Measurements from ENCODE around the gene ACOT7. TPM values are rescaled to one million over a fixed set of nuclear protein-coding genes. Genes with fewer than 3 reads are reported as not detected.

The ACOT7 gene
- total RNA-seq, 1 donor from 2014 or later, result 12.7 TPM

DNA sequence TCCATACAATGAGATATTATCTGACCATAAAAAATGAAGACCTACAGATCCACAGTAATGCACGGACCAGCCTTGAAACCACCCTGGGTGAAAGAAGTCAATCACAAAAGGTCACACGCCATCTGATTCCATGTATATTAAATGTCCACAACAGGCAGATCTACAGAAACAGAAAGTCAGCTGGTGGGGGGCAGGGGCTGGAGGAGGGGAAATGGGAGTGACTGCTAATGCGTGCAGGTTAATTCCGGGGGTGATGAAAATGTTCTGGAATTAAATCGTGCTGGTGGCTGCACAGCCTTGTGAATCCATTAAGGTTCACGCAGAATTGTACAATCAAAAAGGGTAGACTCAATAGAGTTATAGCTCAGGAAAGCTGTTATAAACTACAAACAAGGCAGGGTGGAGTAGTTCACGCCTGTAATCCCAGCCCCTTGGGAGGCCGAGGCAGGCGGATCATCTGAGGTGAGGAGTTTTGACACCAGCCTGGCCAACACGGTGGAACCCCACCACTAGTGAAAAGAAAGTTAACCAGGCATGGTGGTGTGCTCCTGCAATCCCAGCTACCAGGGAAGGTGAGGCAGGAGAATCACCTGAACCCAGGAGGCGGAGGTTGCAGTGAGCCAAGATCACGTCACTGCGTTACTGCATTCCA is 32.3 kb downstream of the ACOT7 start:
- H3K4me1 Mint-ChIP-seq, result peaks cover 26% of the 10 kb centered on the region
- TF ChIP-seq, protein P1, sequence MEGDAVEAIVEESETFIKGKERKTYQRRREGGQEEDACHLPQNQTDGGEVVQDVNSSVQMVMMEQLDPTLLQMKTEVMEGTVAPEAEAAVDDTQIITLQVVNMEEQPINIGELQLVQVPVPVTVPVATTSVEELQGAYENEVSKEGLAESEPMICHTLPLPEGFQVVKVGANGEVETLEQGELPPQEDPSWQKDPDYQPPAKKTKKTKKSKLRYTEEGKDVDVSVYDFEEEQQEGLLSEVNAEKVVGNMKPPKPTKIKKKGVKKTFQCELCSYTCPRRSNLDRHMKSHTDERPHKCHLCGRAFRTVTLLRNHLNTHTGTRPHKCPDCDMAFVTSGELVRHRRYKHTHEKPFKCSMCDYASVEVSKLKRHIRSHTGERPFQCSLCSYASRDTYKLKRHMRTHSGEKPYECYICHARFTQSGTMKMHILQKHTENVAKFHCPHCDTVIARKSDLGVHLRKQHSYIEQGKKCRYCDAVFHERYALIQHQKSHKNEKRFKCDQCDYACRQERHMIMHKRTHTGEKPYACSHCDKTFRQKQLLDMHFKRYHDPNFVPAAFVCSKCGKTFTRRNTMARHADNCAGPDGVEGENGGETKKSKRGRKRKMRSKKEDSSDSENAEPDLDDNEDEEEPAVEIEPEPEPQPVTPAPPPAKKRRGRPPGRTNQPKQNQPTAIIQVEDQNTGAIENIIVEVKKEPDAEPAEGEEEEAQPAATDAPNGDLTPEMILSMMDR (IDR thresholded peaks at IDR 0.05), result no peak
- intact Hi-C loops (cut with micrococcal nuclease), result no loop called here
- no peak overlapping the region for H3K27ac Mint-ChIP-seq
- H3K9me3 Mint-ChIP-seq, result no peaks in the 10 kb centered on the region
- ATAC-seq (ENCODE audit: low read depth), result no peak
- DNase-seq, result no peak
- POLR2A ChIA-PET, result no interaction called here
- H3K4me3 Mint-ChIP-seq, result no peak overlapping the region
- CTCF ChIA-PET, result interaction anchor here (0.7 to 5.4 kb wide), 3 partner anchors 12 to 111 kb away, joined by 3 to 38 read pairs (median 8); no protein-coding TSS in a partner anchor
- H3K36me3 Mint-ChIP-seq (ENCODE audit: low read depth), result no peaks in the 10 kb centered on the region
- no peaks in the 10 kb centered on the region for H3K27me3 Mint-ChIP-seq

DNA sequence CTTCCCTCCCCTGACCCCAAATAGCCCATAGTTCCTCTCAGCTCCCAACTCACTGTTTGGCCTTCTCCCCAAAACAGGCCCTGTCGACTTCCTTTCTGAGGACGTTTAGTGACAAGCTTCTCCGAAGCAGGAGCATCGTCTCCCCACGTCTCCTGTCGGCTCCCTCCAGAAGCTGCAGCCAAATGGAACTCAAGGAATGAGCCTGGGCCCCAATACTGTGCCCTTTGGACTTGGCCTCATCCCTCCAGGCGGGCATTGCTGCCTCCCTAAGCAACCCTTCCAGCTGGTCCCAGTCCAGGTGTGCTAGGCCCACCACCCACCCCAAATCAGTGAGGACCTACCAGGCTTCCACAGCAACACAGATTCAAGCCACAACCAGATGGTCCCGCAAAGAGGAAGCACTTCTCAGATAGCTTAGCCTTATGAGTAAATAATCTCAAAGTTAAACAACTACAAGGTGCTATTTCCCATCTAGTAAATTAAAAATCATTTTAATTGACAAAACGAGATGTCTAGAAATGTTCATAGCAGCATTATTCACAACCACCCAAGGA is 33.0 kb downstream of the ACOT7 start:
- Mint-ChIP-seq H3K27me3 (no peaks in the 10 kb centered on the region), H3K9me3 (no peaks in the 10 kb centered on the region), H3K27ac (no peak overlapping the region), H3K4me3 (no peak overlapping the region), H3K36me3 (ENCODE audit: low read depth) (no peaks in the 10 kb centered on the region), H3K4me1 (peaks cover 26% of the 10 kb centered on the region)
- ATAC-seq (ENCODE audit: low read depth) (no peak), DNase-seq (no peak)
- TF ChIP-seq, protein P1 (IDR thresholded peaks at IDR 0.05), result no peak
- ChIA-PET CTCF (interaction anchor here (0.7 to 5.4 kb wide), 3 partner anchors 13 to 112 kb away, joined by 3 to 38 read pairs (median 3); no protein-coding TSS in a partner anchor), POLR2A (interaction anchor here (2.9 kb wide), 1 partner anchor 33 kb away, joined by 8 read pairs; the partner anchor contains the start of gene ACOT7)
- intact Hi-C loops (cut with micrococcal nuclease), result no loop called here

DNA sequence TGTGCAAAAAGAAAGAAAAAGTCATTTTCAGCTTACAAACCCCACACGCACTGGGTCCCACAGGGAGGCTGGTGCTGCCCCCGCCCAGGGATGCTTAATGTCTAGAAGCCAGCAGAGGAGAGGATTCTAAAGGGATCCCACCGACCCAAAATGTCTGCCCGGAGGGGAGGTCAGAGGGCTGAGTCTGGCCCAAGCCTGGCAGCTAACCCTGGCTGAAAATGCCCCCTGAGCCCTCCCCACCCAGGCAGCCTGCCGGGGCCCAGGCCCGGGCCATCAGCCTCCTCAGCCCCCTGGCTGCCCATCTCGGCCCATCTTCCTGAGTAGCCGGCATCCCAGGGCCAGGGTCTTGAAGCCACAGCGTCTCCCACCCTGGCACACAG is 33.5 kb downstream of the ACOT7 start:
- H3K36me3 Mint-ChIP-seq (ENCODE audit: low read depth), result no peaks in the 10 kb centered on the region
- DNase-seq (no peak), ATAC-seq (ENCODE audit: low read depth) (no peak)
- ChIA-PET POLR2A (interaction anchor here (2.9 kb wide), 1 partner anchor 34 kb away, joined by 8 read pairs; the partner anchor contains the start of gene ACOT7), CTCF (interaction anchor here (0.7 to 5.4 kb wide), 3 partner anchors 12 to 112 kb away, joined by 3 to 38 read pairs (median 3); no protein-coding TSS in a partner anchor)
- H3K9me3 Mint-ChIP-seq, result no peaks in the 10 kb centered on the region
- intact Hi-C loops (cut with micrococcal nuclease), result no loop called here
- no peak overlapping the region for H3K4me3 Mint-ChIP-seq
- peak overlapping the region; percentile 76 for H3K27ac Mint-ChIP-seq
- H3K27me3 Mint-ChIP-seq, result no peaks in the 10 kb centered on the region
- TF ChIP-seq, protein P1 (IDR thresholded peaks at IDR 0.05), result no peak
- peaks cover 26% of the 10 kb centered on the region for H3K4me1 Mint-ChIP-seq

DNA sequence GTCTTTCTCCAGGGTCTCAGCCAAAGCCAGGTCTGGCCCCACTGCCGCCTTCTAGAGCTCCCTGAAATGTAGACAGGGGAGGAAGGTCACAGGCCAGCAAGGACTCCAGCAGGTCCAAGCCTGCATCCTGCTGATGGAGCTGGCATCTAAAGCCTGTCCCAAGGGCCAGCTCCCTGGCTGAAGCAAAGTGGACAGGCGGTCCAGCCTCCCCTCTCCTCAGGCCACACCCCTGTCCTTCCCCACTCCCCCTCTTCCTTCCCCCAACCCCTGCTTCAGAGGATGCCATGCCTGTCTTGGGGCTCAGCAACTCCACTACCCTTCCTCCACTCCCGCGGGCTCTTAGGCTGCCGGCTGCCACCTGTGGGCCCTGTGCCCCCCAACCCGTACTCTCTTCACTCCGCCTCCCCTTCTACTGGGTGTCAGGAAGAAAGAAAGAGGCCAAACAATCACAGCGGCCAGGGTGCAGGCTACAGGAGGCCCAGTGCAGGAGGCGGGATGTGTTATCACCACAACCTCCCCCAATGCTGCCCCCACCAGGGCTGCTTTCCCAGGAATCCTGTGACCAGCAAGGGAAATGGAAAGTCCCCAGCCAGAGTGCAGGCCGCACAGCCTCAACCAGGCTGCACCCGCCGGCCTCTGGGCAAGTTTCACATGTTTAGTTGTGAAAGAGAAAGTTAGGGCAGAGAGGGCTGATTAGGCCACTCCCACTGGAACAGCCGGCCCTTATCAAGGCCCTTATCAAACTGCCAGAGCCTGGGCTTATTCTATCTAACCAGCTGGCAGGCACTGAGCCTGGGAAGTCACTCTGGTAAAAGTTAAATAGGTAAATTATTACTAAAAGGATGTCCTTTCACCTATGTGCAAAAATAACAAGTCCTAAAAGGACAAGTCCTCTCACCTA is 34.1 kb downstream of the ACOT7 start:
- ATAC-seq (ENCODE audit: low read depth), result peak; percentile 92
- TF ChIP-seq, protein P1 (IDR thresholded peaks at IDR 0.05), result no peak
- ChIA-PET CTCF (interaction anchor here (0.5 to 5.4 kb wide), 4 partner anchors 12 to 212 kb away, joined by 3 to 38 read pairs (median 4); no protein-coding TSS in a partner anchor), POLR2A (interaction anchor here (2.9 kb wide), 1 partner anchor 35 kb away, joined by 8 read pairs; the partner anchor contains the start of gene ACOT7)
- peak; percentile 23 for DNase-seq
- peak overlapping the region; percentile 76 for H3K27ac Mint-ChIP-seq
- H3K9me3 Mint-ChIP-seq, result no peaks in the 10 kb centered on the region
- H3K27me3 Mint-ChIP-seq, result no peaks in the 10 kb centered on the region
- no peaks in the 10 kb centered on the region for H3K36me3 Mint-ChIP-seq (ENCODE audit: low read depth)
- peak overlapping the region; percentile 46 for H3K4me3 Mint-ChIP-seq
- H3K4me1 Mint-ChIP-seq, result peaks cover 26% of the 10 kb centered on the region
- intact Hi-C loops (cut with micrococcal nuclease), result loop anchor here (2.0 kb wide), 1 partner anchor 33 kb away; the partner anchor contains the start of gene ACOT7
